ENCODE measurements around the gene CCDC71L.
"Not testable (repeated sequence)": the region's sequence is repeated elsewhere in the genome, so short reads cannot be mapped to it uniquely, and the experiment has no call there.

CCDC71L gene

DNA sequence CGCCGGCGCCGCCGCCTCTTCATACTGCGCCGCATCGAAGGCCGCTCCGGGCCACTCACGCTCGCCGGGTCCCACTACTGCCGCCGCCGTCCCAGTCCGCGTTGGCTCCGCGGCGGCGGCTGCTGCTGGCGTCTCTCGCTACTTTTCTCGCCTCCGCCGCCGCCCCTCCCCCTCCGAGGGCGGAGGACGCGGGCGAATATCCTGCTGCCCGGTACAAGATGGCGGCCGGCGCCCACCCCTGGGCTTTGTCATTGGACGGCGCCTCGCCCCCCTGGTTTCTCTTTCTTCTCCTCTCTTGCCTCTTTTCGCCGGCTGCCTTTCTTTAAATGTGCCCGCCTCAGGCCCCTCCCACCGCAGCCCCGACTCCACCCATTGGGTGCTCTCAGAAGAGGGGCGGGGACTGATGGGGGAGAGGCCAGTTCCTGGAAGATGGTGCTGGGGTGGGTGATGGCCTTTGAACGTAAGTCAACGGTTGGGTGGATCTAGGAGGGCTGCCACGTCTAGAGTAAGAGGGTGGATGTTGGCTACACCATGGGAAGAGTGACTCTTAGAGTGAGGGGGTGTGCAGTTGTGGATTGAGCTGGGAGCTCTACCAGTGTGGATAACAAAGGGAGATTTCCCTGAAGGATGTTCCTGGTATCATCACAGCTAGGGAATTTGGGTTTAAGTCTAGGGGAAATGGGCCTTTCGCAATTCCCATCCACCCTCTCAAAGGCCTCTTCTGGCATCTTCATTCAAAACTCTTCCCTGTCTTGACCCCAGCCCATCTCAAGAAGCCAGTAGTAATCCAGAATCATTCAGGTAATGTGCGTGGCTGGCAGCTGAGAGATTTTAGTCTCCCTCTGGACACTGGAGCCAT, at the start of gene CCDC71L:
Gene CCDC71L, minus strand, starts transcription at position 297 of the 859 bp plus-strand sequence. Its CDS starts 262 bp downstream, at position 35.
- H3K36me3 ChIP-seq (ENCODE audit: control insufficient read depth, insufficient read depth, low read length) = no peaks in the 10 kb centered on the region
- H3K9me3 ChIP-seq (ENCODE audit: control insufficient read depth, insufficient read depth, low read length) = no peaks in the 10 kb centered on the region
- H3K9ac ChIP-seq (ENCODE audit: low read depth, low read length) = peak within 1 kb of the TSS; percentile 87
- peak within 1 kb of the TSS; percentile 95 for H3K4me3 ChIP-seq (ENCODE audit: low read depth, low read length)
- no peaks in the 10 kb centered on the region for H3K27me3 ChIP-seq (ENCODE audit: control insufficient read depth, insufficient read depth, low read length)
- peak within 1 kb of the TSS; percentile 86 for H3K27ac ChIP-seq (ENCODE audit: low read depth, low read length)
- peaks cover 12% of the 10 kb centered on the region; the same call in 1 of the 2 replicates for H3K4me1 ChIP-seq (ENCODE audit: control insufficient read depth, insufficient read depth, low read length)

DNA sequence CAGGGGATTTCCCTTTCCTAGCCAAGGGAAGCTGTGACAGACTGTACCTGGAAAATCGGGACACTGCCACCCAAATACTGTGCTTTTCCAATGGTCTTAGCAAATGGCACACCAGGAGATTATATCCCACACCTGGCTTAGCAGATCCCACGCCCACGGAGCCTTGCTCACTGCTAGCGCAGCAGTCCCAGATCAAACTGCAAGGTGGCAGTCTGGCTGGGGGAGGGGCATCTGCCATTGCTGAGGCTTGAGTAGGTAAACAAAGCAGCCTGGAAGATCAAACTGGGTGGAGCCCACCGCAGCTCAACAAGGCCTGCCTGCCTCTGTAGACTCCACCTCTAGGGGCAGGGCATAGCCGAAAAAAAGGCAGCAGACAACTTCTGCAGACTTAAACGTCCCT, 48.6 kb upstream of the CCDC71L start:
- not testable (repeated sequence) for H3K9ac ChIP-seq (ENCODE audit: low read depth, low read length); H3K4me1 ChIP-seq (ENCODE audit: control insufficient read depth, insufficient read depth, low read length); H3K9me3 ChIP-seq (ENCODE audit: control insufficient read depth, insufficient read depth, low read length); H3K36me3 ChIP-seq (ENCODE audit: control insufficient read depth, insufficient read depth, low read length); H3K4me3 ChIP-seq (ENCODE audit: low read depth, low read length); H3K27ac ChIP-seq (ENCODE audit: low read depth, low read length); H3K27me3 ChIP-seq (ENCODE audit: control insufficient read depth, insufficient read depth, low read length)

DNA sequence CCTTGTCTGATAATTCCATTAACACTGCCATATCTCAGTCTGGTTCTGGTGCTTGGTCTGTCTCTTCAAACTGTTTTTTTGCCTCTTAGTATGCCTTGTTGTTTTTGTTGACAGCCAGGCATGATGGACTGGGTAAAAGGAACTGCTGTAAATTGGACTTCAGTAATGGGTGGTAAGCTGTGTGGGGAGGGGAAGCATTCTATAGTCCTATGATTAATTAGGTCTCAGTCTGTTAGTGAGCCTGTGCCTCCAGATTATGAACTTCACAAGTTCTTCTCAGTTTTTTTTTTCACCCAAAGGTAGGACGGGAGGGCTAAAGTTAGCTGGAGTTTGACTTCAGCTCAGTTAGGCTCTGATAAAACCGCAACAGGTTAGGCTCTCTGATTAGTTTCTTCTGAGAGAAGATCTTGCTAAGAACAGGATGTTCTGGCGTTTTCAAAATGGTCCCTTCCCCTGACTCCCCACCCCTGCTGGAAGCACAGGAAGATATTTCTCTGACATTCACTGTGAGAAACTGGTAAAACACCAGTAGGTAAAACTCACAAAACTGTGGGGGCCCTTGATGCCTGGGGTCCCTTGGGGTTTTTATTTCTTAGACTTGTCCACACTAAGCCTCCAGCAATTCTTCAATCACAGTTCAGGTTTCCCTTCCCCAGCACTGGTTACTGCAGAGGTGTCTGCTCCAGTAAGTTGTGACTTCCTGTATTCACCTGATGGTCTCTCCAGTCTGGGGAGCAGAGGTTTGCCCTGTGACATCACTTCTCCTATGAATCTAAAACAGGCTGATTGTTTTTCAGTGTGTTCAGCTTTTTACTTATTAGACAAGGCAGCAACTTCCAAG, 43.3 kb upstream of the CCDC71L start:
- Histone ChIP-seq H3K4me3 (ENCODE audit: low read depth, low read length) (no peak overlapping the region), H3K4me1 (ENCODE audit: control insufficient read depth, insufficient read depth, low read length) (no peaks in the 10 kb centered on the region), H3K9me3 (ENCODE audit: control insufficient read depth, insufficient read depth, low read length) (peaks cover 3% of the 10 kb centered on the region; the same call in 1 of the 2 replicates), H3K36me3 (ENCODE audit: control insufficient read depth, insufficient read depth, low read length) (no peaks in the 10 kb centered on the region), H3K27ac (ENCODE audit: low read depth, low read length) (no peak overlapping the region), H3K9ac (ENCODE audit: low read depth, low read length) (no peak overlapping the region), H3K27me3 (ENCODE audit: control insufficient read depth, insufficient read depth, low read length) (no peaks in the 10 kb centered on the region)

DNA sequence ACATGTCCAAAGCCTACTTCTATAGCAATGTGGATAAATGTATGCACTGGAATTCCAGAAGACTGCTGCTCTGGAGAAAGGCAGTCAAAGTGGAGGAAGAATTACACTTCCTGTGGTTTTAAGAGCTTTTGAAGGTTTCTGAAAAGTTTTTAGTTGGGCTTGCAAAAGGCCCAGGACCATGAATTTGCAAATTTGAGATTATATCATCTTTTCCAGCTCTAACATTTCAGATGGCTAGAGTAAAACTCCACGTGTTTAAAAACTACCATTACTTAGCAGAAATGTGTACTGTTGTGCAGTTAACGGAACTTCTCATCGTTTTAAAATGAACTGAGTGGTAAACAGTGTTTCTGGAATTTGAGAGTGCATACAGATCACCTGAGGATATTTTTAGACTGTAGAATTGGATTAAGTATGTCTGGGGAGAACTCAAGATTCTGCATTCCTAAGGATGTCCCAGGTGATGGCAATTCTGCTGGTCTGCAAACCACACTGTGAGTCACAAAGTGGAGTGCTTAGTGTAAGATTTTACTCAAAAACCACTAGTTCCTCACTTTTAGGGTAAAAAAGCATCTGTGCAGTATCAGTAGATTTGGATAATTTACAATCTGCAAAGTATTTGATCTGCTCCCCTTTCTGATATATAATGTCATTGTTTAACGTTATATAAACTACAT, 32.9 kb upstream of the CCDC71L start:
- Histone ChIP-seq H3K9me3 (ENCODE audit: control insufficient read depth, insufficient read depth, low read length) (peaks cover 5% of the 10 kb centered on the region; the same call in 1 of the 2 replicates), H3K27ac (ENCODE audit: low read depth, low read length) (no peak overlapping the region), H3K9ac (ENCODE audit: low read depth, low read length) (no peak overlapping the region), H3K4me3 (ENCODE audit: low read depth, low read length) (no peak overlapping the region), H3K36me3 (ENCODE audit: control insufficient read depth, insufficient read depth, low read length) (no peaks in the 10 kb centered on the region), H3K4me1 (ENCODE audit: control insufficient read depth, insufficient read depth, low read length) (no peaks in the 10 kb centered on the region), H3K27me3 (ENCODE audit: control insufficient read depth, insufficient read depth, low read length) (no peaks in the 10 kb centered on the region)

DNA sequence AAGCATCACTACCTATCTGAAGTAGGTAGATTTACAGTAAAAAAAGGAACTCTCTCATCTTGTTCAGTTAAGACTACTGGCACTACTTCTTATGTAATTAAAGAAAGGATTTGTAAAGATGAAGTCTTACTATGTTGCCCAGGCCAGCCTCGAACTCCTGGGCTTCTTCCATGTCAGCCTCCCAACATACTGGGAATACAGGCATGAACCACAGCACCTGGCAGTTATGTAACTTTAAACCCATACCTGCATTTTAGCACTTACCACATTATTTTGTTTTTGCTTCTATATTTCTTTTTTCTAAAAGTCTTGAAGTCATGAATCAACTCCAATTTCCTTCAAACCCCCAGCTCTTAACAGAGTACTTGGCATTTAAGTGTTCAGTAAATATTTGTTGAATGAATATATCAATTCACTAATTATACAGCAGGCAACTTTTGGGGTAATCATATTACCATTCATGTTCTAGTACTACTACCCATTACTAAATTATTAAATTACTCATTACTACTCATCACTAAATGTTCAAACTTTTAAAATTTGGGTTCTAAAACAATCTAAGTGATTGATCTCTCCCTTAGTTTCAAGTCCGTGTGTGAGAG, 31.6 kb upstream of the CCDC71L start:
- H3K9ac ChIP-seq (ENCODE audit: low read depth, low read length) = no peak overlapping the region
- H3K27me3 ChIP-seq (ENCODE audit: control insufficient read depth, insufficient read depth, low read length) = no peaks in the 10 kb centered on the region
- no peaks in the 10 kb centered on the region for H3K4me1 ChIP-seq (ENCODE audit: control insufficient read depth, insufficient read depth, low read length)
- no peaks in the 10 kb centered on the region for H3K36me3 ChIP-seq (ENCODE audit: control insufficient read depth, insufficient read depth, low read length)
- no peak overlapping the region for H3K27ac ChIP-seq (ENCODE audit: low read depth, low read length)
- H3K9me3 ChIP-seq (ENCODE audit: control insufficient read depth, insufficient read depth, low read length) = peaks cover 5% of the 10 kb centered on the region; the same call in 1 of the 2 replicates
- no peak overlapping the region for H3K4me3 ChIP-seq (ENCODE audit: low read depth, low read length)

DNA sequence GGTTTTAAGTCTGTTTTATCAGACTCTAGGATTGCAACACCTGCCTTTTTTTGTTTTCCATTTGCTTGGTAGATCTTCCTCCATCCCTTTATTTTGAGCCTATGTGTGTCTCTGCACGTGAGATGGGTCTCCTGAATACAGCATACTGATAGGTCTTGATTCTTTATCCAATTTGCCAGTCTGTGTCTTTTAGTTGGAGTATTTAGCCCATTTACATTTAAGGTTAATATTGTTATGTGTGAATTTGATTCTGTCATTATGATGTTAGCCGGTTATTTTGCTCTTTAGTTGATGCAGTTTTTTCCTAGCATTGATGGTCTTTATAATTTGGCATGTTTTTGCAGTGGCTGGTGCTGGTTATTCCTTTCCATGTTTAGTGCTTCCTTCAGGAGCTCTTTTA, 27.2 kb upstream of the CCDC71L start:
- H3K9me3 ChIP-seq (ENCODE audit: control insufficient read depth, insufficient read depth, low read length); H3K9ac ChIP-seq (ENCODE audit: low read depth, low read length); H3K36me3 ChIP-seq (ENCODE audit: control insufficient read depth, insufficient read depth, low read length); H3K4me3 ChIP-seq (ENCODE audit: low read depth, low read length); H3K4me1 ChIP-seq (ENCODE audit: control insufficient read depth, insufficient read depth, low read length); H3K27me3 ChIP-seq (ENCODE audit: control insufficient read depth, insufficient read depth, low read length); H3K27ac ChIP-seq (ENCODE audit: low read depth, low read length): not testable (repeated sequence)

DNA sequence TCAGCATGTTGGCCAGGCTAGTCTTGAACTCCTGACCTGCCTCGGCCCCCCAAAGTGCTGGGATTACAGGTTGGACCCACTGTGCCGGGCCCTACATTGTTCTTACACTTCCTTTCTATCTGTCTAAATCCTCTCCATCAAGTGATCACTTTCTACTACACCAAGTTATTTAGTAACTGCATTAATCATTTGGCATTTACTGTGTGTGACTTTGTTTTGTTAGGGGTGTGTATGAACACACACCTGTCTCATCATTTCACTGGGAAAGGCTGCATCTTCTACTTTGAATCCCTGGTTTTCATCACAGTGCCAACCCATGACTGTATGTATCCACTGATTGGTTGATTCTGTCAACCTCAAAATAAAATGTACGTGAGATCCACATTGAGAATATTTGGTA, 23.0 kb upstream of the CCDC71L start:
- H3K4me3 ChIP-seq (ENCODE audit: low read depth, low read length) = no peak overlapping the region
- H3K36me3 ChIP-seq (ENCODE audit: control insufficient read depth, insufficient read depth, low read length) = no peaks in the 10 kb centered on the region
- H3K27ac ChIP-seq (ENCODE audit: low read depth, low read length) = no peak overlapping the region
- H3K27me3 ChIP-seq (ENCODE audit: control insufficient read depth, insufficient read depth, low read length) = no peaks in the 10 kb centered on the region
- H3K9ac ChIP-seq (ENCODE audit: low read depth, low read length) = no peak overlapping the region
- no peaks in the 10 kb centered on the region for H3K4me1 ChIP-seq (ENCODE audit: control insufficient read depth, insufficient read depth, low read length)
- no peaks in the 10 kb centered on the region for H3K9me3 ChIP-seq (ENCODE audit: control insufficient read depth, insufficient read depth, low read length)

DNA sequence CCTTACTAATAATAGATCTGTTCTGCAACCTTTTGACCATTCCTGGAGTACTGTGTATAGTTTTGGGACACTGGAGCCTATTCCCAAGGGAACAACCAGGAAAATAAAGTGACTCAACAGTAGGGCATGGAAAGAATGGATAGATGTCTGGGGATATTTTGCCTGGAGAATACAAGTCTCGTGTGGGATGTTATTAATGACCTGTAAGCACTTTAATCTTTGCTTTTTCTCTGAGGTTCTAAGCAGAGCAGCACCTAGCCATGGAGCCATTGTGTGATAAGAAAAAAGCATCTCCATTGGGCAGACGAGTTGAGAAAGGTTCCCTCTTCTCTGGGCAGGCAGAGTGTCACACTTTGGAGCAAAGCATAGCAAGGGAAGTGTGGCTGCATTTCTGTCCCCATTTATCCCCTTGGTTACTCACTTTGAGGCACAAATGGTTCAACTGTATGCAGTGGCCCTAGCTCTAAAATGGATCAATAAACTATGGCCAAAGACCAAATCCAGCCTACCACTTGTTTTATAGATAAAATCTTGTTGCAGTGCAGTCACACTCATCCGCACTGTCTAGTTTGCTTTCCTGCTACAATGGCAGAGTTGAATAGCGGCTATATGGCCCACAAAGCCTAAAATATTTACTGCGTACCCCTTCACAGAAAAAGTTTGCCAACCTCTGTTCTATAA, 21.0 kb upstream of the CCDC71L start:
- Histone ChIP-seq H3K27ac (ENCODE audit: low read depth, low read length) (no peak overlapping the region), H3K4me3 (ENCODE audit: low read depth, low read length) (no peak overlapping the region), H3K9me3 (ENCODE audit: control insufficient read depth, insufficient read depth, low read length) (no peaks in the 10 kb centered on the region), H3K4me1 (ENCODE audit: control insufficient read depth, insufficient read depth, low read length) (no peaks in the 10 kb centered on the region), H3K27me3 (ENCODE audit: control insufficient read depth, insufficient read depth, low read length) (no peaks in the 10 kb centered on the region), H3K9ac (ENCODE audit: low read depth, low read length) (no peak overlapping the region), H3K36me3 (ENCODE audit: control insufficient read depth, insufficient read depth, low read length) (no peaks in the 10 kb centered on the region)

DNA sequence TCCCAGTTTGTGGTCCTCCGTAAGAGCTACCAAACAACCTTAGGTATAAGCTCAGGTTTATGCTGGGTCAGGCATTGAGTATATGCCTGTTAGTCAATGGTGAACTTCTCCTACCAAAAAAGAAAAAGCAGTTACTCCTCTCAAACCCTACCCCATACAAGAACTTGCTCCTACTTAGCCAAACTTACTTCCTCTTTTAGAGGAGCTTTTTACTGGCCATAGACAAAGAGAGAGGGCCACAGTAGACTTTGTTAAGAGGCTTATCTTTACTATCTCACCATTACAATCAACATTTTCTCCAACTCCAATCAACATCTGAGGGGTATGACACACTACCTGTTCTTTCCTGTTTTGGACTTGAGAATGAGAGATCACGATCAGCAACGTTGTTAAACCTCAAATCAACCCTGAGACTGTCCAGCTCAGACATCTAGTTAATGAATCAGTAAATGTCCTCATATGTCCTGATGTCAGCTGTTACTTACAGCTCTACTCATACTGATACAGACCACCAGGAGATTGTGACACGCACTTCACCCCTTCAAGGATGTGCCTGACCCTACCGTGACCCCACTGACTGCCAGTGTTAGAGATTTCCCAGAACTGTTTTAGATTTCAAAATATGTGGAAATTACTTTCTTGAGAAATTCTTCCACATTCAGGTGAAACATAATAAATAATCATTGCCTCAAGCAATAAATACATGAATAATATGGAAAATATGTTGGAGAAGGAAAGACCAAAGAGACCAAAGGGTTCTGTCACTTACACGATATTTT, 18.4 kb upstream of the CCDC71L start:
- no peaks in the 10 kb centered on the region for H3K4me1 ChIP-seq (ENCODE audit: control insufficient read depth, insufficient read depth, low read length)
- H3K9me3 ChIP-seq (ENCODE audit: control insufficient read depth, insufficient read depth, low read length) = no peaks in the 10 kb centered on the region
- no peaks in the 10 kb centered on the region for H3K27me3 ChIP-seq (ENCODE audit: control insufficient read depth, insufficient read depth, low read length)
- no peak overlapping the region for H3K4me3 ChIP-seq (ENCODE audit: low read depth, low read length)
- H3K9ac ChIP-seq (ENCODE audit: low read depth, low read length) = no peak overlapping the region
- H3K27ac ChIP-seq (ENCODE audit: low read depth, low read length) = no peak overlapping the region
- H3K36me3 ChIP-seq (ENCODE audit: control insufficient read depth, insufficient read depth, low read length) = no peaks in the 10 kb centered on the region

DNA sequence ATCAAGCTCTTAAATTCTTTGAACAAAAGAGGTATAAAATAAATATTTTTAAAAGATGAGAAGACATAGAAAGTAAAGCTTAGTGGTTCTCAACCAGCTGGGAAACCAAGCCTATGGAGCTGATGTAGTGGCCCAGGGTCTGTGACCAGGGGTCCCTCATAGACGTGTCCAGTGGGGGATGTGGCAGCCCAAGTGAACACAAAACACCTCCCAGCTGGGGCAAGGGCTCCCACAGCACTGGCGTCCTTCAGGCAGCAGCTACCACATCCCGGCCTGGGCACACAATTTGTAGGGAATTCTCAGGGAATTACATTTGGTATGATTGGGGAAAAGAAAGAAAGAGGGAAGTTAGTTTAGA, 17.8 kb upstream of the CCDC71L start:
- H3K27ac ChIP-seq (ENCODE audit: low read depth, low read length) = no peak overlapping the region
- no peaks in the 10 kb centered on the region for H3K9me3 ChIP-seq (ENCODE audit: control insufficient read depth, insufficient read depth, low read length)
- no peaks in the 10 kb centered on the region for H3K4me1 ChIP-seq (ENCODE audit: control insufficient read depth, insufficient read depth, low read length)

More for the DNA sequence above, 17.8 kb upstream of the CCDC71L start:
- no peaks in the 10 kb centered on the region for H3K27me3 ChIP-seq (ENCODE audit: control insufficient read depth, insufficient read depth, low read length)
- no peaks in the 10 kb centered on the region for H3K36me3 ChIP-seq (ENCODE audit: control insufficient read depth, insufficient read depth, low read length)
- no peak overlapping the region for H3K9ac ChIP-seq (ENCODE audit: low read depth, low read length)
- H3K4me3 ChIP-seq (ENCODE audit: low read depth, low read length) = no peak overlapping the region
